Neutrophil (primary cell): Measurements from ENCODE around the gene SCAMP2.

Source experiments
- H3K27ac ChIP-seq: fragments of 200-600 bp; sonication (generic); 2 replicates; pipeline ENCODE4 v1.5.1; 2016; ENCODE audit warnings: mild to moderate bottlenecking, moderate library complexity
- H3K27me3 ChIP-seq: fragments of 200-600 bp; sonication (generic); 2 replicates; pipeline ENCODE4 v1.6.0; 2016; ENCODE audit warnings: mild to moderate bottlenecking
- H3K36me3 ChIP-seq: fragments of 200-600 bp; sonication (generic); 2 replicates; pipeline ENCODE4 v1.5.1; 2017
- H3K4me1 ChIP-seq, 2 experiments: fragments of 200-600 bp in 1 of 2; sonication (generic) in 1 of 2; 1 replicate in 1 of 2; 2 replicates in 1 of 2; pipeline versions ENCODE4 v1.5.1 to v1.6.1; 2013 to 2016; ENCODE audit warnings: low read depth in 1 of 2, low read length in 1 of 2, mild to moderate bottlenecking in 1 of 2, moderate library complexity in 1 of 2; ENCODE audit not compliant: control insufficient read depth in 1 of 2, insufficient read depth in 1 of 2
- H3K4me3 ChIP-seq, 2 experiments: fragments of 200-600 bp in 1 of 2; sonication (generic) in 1 of 2; 1 replicate in 1 of 2; 2 replicates in 1 of 2; pipeline ENCODE4 v1.5.1; 2013 to 2016; ENCODE audit warnings: low read depth in 1 of 2, low read length in 1 of 2, mild to moderate bottlenecking in 1 of 2, moderate library complexity in 1 of 2
- H3K9me3 ChIP-seq: fragments of 200-600 bp; sonication (generic); 2 replicates; pipeline ENCODE4 v1.5.1; 2016
- CTCF ChIP-seq: fragments of 200-600 bp; sonication (generic); IDR thresholded peaks from 2 replicates; pipeline ENCODE4 v1.5.1; 2016; ENCODE audit warnings: antibody characterized with exemption

SCAMP2 gene

DNA sequence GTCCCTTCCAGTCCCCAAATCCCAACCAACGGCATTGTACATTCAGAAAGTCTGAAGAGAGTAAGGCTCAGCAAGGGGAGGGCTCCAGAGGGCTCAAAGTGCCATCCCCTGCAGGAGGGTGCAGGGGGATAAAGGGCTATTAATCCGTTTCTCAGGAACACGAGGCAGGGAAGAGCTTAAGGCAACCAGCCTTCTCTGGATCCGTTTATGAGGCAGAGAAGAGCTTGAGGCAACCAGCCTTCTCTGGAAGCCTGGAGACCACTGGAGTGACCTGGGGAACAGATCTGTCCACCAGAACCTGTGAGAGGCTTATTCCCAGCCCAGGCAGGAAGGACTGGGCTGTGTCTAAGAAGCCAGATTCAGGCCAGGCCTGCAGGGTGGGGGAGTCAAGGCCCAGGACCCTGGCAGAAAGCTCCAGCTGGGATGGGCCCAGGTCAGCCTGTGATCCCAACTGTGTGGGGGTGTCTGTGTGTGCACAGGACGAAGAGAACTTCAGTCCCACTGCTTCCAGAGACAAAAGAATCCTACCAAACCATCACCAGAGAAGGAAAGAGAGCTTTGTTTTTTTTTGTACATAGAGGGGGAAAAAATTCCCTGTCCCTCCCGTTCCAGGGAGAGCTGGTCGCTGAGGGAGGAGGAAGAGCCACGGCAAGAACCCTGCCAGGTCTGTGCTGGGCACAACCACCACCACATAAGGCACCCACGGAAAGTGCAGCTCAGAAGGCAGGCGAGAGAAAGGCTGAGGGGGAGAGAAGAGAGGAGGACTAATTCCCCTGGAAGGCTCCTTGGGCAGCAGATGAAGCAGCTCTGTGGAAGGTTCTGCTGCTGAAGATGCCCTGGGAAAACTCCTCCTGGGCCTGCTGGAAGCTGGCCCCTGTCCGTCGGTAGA is 28.6 kb downstream of the SCAMP2 start:
- peaks cover 68% of the 10 kb centered on the region for H3K36me3 ChIP-seq

DNA sequence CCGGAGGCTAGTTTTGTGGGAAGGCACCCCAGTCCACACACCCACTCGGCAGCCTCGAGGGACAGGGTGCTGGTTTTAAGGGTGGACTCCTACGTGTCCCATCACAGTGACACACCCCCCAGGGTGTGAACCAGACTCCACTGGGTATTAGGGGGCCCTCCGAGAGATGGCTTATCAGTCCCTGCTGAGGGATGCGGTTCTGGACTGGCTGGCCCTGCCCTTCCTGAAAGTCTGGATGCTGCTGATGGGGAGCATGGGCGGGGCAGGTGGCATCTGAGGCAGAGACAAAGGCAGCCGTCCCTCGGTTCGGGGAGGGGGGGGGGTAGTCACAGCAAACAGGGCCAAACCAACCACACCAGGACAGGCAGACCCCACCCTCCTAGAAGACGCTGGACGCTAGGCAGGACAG is 29.3 kb downstream of the SCAMP2 start:
- H3K4me1 ChIP-seq: peaks cover 14% of the 10 kb centered on the region in 2 experiments
- no peaks in the 10 kb centered on the region for H3K9me3 ChIP-seq
- H3K27ac ChIP-seq: peak overlapping the region; percentile 67
- no peak for TF ChIP-seq CTCF
- H3K4me3 ChIP-seq: no peak overlapping the region
- peaks cover 68% of the 10 kb centered on the region for H3K36me3 ChIP-seq
- H3K27me3 ChIP-seq: no peaks in the 10 kb centered on the region

More for the DNA sequence above, 28.6 kb downstream of the SCAMP2 start:
- peaks cover 14% of the 10 kb centered on the region in 2 experiments for H3K4me1 ChIP-seq
- no peak overlapping the region for H3K4me3 ChIP-seq
- no peaks in the 10 kb centered on the region for H3K27me3 ChIP-seq
- no peak overlapping the region for H3K27ac ChIP-seq
- no peaks in the 10 kb centered on the region for H3K9me3 ChIP-seq
- TF ChIP-seq CTCF: no peak

DNA sequence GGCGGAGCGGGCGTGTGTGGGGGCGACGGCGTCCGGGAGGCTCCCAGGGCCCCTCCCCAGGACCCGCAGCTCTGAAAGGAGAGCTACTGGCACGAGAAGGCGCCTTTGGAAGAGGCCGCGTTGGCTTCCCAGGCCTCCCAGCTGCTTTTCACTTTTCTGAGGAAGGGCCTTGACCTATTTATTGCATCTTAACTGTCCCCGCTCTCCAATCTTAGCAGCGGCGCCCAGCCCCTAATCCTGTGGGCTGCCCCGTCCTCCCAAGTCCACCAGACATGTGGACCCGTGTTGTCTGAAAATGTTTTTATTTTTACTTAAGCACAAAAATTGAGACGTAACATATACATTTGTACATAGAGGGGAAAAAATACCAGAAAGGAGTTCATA is 29.7 kb downstream of the SCAMP2 start:
- Histone ChIP-seq H3K9me3 (no peaks in the 10 kb centered on the region), H3K36me3 (peaks cover 68% of the 10 kb centered on the region), H3K4me1 (peaks cover 14% of the 10 kb centered on the region in 2 experiments), H3K27me3 (no peaks in the 10 kb centered on the region), H3K27ac (peak overlapping the region; percentile 67), H3K4me3 (peak overlapping the region; percentile 71 to 84)
- TF ChIP-seq CTCF: no peak

DNA sequence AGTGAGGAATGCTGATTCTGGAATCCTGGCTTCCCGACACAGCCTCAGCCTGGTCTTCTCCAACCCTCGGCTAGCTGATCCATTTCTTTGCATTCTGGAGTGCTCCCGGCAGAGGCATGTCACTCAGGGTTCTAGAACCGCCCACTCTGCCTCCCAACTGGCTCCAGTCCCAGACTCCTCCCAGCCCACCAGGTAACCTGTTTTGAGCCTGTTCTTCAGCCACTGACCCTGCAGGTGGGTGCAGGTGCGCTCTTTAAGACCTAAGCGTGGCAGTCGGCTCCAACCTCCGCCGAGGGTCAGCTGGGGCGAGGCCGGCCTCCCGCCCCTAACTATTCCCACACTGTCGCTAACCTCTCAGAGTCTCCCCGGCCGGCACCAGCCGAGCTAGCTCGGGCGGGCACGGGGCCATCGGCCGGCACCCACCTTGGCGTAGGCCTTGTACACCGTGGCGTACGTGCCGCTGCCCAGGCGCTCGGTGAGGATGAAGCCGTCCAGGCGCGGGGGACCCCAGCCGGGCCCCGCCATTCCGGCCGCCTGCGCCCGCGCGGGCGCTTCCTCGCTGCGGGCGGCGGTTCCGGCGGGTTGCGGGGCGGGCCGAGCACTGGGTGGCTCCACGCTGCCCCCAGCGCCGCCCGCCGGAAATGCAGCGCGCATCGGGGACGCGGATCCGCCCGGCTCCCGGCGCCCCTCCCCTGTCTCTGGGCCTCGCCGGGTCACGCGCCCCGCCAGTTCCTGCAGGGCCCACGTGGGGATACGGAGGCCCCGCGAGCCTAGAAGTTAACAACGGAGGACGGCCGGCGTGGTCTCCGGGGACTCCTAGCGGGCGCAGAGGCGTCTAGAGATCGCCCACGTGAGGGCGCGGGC is 30.4 kb downstream of the SCAMP2 start, which contains the start of gene ULK3:
Gene ULK3, minus strand, starts transcription at position 576 of the 864 bp plus-strand sequence. Its CDS starts 51 bp downstream, at position 525.
- H3K4me1 ChIP-seq: peaks cover 14% of the 10 kb centered on the region in 2 experiments
- TF ChIP-seq CTCF: peak; percentile 92
- peaks cover 68% of the 10 kb centered on the region for H3K36me3 ChIP-seq
- peak within 1 kb of the TSS; percentile 67 for H3K27ac ChIP-seq
- no peaks in the 10 kb centered on the region for H3K9me3 ChIP-seq
- H3K27me3 ChIP-seq: no peaks in the 10 kb centered on the region
- peak within 1 kb of the TSS; percentile 71 to 84 for H3K4me3 ChIP-seq

GRCh38 chr15:74841891-74842373 is 31.2 kb downstream of the SCAMP2 start:
- Histone ChIP-seq H3K9me3 (no peaks in the 10 kb centered on the region), H3K36me3 (peaks cover 68% of the 10 kb centered on the region), H3K4me1 (peaks cover 14% of the 10 kb centered on the region in 2 experiments), H3K27ac (no peak overlapping the region), H3K4me3 (peak overlapping the region in 1 of 2 experiments; percentile 71), H3K27me3 (no peaks in the 10 kb centered on the region)
- no peak for TF ChIP-seq CTCF
